Measurements from ENCODE around the gene PDE4B.
"Not testable (repeated sequence)": the region's sequence is repeated elsewhere in the genome, so short reads cannot be mapped to it uniquely, and the experiment has no call there.

Gene PDE4B

DNA sequence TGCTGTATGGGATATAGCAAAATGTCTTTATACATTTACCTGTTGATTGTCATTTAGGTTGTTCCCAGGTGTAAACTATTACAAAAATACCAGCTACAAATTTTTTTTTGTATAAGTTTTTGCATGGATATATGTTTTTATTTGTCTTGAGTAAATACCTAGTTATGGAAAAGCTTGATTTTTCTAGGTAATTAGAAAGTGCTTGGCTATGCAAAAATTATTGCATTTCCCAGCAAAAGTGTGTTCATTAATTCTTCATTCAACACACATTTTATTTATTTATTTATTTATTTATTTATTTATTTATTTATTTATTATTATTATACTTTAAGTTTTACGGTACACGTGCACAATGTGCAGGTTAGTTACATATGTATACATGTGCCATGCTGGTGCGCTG lies 22.1 kb downstream of the PDE4B start:
- no peak for DNase-seq

DNA sequence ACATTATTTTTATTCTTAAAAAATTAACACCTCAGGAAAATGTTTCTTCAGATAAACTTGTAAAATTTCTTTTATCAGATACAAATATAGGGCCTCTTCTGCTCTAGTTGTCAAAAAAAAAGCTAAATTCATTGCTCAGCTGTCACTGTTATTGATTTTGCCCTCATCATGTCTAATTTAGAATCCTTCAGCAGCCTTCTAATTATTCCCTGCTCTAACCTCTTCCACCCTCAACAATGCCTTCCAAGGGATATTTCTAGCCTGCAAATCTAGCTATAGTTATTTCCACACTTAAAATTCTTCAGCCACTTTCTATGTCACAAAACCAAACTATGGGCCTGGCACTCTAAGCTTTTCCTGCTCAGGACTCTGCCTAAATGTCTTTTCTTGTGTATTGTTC lies 25.2 kb downstream of the PDE4B start:
- no peak for DNase-seq

DNA sequence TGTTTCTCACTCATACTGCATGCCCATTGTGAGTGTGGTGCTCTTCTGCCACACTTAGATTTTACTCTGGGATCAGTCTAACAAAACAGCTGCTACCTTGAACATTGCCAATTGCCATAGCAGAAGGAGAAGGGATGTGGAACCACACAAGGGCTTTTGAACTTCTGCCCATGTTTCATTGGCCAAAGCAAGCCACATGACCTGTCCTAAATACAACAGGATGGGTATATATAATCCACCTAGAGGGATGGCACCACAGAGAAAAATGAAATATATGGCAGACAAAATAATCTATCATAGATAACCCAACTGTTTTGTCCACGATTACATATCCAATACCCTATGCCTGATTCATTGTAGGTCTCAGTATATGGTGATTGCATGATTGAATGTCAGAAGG lies 26.3 kb downstream of the PDE4B start:
- DNase-seq: no peak

DNA sequence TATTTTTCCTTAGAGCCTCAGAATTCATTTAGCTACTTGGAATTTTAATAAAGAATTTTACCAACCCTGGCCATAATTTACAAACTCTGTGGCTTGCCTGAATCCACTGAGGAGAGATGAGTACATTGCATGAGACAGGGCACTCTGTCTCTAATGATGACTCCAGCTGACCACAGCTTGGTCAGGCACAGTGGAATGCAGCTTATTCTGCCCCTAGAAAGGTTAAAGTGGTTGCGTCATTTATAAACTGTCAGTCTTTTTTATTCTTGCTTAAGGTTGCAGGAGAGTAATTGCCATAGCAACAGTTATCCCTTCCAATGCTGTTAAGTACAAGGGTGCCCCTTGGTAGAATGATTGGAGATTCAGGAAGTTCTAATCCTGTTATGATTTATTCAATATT lies 28.3 kb downstream of the PDE4B start:
- no peak for DNase-seq

DNA sequence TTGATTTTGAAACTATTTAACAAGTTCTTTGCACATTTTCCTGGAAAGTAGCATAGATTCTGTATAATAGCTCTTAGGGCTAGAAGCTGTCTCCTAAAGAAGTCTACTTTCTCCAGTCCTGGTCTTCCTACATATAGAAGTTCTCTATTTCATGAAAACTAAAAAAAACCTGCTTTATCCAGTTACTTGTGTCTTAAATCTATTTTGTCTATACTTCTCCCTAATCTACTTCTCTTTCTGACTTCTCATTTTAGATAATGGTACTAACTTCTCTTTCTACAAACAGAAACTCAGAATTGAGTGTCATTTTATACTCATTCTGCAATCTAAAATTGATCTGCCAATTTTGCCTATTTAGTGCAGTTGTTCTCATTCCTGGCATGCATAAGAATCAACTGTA lies 28.7 kb downstream of the PDE4B start:
- DNase-seq: no peak

DNA sequence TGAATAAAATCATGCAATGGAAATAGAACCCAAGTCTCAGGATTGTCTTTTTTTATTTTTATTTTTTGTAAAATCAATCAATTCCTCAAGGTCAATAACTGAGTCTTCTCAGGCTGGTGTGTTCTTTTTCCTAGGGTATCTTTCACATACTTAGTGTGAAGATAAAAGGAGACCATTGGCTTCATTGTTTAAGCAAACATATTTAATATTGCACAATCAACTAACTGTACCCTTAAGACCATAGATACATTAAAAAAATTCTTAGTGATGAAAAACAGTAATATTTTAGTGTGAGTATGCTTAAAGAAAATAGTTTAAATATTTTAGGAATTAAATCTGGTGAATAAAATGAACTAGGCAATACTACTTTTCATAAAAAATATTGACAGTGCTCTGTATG lies 31.4 kb downstream of the PDE4B start:
- DNase-seq: no peak

DNA sequence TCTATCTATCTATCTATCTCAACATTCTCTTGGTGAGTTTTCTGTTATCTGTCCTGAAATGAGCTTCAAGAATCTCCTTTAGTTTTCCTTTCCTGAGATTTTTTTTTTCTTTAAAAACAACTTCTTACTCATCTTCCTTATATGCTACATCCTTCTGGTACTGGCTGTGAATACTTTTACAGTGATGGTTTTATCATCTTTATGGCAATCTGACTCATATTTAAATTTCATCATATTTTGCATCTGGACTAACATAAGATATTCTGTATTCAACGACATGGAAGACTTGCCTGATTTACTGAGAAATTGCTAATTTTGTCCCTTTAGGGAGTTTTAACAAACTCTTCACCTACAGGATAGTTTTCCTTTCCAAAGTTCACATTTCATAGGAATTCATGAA lies 33.0 kb downstream of the PDE4B start:
- DNase-seq: no peak

DNA sequence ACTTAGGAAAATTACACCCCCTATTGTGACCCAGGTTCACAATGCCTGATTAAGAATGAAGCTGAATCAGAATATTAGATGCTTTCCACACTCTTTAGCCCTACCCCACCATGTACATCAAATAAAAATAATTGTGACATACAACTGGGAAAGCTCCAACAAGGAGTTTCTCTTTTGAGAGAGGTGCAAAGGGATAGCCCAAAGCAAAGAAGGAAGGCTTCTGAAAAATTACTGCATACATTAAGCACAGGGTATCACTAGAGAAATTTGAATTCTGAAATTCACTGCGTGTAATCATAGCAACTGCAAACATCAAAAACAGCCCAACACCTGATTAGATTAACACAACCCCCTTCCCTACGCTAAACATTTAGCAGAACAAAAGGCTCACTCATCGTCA lies 34.1 kb downstream of the PDE4B start:
- no peak for DNase-seq

DNA sequence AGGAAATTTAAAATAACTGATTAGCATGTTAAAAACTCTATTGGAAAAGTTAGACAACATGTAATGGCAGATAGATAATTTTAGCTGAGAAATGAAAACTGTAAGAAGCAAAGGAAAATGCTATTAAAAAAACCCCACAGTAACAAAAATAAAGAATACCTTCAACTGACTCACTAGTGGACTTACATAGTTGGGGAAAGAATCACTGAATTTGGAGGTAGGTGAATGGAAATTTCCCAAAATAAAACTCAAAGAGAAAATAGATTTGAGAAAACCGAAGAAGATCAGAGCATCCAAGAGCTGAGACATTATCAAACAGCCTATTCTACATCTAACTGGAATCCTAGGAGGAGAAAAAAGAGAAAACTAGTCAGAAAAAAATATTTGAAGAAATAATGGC lies 34.7 kb downstream of the PDE4B start:
- no peak for DNase-seq

DNA sequence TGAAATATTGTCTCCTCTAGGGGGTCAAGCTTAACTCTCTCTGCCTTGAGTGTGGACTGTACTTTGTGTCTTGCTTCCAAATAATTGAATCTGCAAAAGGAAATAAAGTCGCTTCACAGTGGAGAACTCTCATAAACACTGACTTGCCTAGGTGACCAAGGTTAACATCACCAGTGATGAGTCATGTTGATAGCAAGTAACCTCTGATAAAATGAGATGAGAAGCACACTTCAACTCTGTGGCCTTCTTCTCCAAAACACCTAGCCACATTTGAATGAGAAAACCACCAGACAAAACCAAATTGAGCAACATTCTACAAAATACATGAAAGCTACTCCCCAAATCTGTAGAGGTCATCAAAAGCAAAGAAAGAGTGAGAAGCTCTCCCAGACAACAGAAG lies 37.6 kb downstream of the PDE4B start:
- DNase-seq: no peak

DNA sequence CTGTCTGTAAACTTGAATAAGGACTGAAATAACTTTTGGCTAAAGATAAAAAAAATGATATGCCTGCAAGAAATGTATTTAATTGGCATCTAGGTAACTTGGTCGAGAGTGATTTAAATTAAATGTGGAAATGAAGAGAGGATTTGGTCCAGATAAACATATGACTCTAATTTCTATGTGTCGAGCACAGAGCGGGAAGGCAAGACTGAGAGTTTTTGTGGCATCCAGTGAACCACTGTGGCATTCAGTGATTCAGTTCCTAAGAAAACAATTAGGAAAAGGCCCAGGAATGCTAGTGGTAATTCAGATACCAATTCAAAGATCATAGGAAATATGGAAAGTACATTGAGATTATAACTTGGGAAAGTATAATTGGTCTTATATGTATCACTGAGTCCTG lies 39.6 kb downstream of the PDE4B start:
- no peak for DNase-seq

DNA sequence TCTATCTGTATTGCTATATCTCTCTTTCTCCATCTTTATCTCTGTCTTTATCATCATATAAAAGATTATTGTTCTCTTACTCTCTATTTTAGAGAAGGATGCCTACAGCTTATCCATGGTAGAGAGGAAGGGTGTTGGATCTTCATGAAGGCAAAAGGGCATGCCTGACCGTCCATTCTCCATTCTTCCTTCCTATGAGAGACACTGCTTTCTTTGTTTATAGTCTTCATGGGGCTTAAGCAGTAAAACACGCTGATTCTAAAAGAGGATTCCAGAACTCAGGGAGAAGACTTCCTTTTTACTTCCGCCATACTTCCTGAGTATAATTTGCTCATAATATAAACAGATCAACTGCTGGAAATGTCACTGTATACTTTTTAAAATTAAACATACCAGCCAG lies 44.0 kb downstream of the PDE4B start:
- DNase-seq: no peak

DNA sequence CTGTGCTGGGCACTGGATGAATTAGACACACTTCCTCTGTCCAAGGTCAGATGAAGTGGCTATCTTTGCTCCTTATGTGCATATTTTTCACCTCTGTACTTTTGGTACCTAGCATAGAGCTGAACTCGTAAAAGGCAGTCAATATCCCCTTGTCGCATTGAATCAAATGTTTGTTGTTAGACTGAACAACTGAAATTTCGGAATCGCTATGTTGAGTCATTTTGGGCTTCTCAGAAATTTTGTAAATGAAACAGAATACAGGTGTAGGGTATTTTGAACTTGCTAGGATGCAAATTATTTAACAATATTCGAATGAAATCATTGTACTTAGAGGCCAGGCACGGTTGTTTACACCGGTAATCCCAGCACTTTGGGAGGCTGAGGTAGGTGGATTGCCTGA lies 48.0 kb downstream of the PDE4B start:
- no peak for DNase-seq

DNA sequence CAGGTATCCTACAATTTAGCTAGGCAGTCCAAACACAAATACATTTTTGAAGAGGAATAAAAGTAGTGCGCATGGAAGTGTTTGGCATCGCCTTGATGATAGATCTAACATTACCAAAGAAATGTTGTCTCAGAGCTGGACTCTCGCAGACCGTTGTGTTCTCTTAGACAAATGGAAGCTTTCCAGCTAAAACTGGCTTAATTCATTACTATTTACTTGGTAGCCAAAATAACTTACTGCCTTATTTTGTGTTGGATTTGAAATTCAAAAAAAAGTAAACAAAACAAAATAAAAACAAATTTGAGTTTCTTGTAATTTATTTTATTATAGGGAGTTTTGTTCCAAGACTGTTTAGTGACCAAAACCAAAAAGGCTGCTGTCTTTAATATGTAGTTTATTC lies 51.6 kb downstream of the PDE4B start:
- no peak for DNase-seq

DNA sequence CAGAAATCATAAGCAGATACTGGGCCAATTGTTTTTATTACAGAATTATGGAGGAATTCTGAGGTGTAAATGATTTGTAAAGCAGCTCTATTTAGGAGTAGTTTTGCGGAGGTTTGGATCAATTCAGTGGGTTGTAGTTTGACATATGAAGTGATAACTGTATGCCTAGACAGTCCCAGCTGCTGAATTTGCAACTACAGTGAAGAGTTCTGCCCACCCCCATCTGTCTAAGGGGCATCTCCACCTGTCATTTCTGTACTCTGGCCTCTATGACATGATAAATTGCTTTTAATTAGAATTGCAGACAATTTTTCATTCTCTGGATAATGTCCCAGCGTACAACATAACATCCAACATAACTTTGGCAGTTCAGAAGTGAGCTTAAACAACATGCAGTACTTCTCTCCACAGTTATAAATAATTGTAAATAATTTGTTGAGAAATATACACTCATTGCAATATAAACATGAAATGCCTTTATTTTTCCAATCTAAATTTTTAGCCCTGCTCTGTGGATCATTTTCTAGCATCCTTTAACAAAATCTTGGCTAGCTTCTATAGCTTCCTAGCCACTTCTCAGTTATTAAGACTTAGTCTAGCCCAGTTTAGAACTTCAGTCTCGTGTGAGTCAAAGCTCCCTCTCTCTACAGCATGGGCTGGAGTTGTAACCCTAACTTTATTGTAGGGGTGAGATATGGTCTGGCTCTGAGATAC lies 52.3 kb downstream of the PDE4B start:
- no peak for DNase-seq

DNA sequence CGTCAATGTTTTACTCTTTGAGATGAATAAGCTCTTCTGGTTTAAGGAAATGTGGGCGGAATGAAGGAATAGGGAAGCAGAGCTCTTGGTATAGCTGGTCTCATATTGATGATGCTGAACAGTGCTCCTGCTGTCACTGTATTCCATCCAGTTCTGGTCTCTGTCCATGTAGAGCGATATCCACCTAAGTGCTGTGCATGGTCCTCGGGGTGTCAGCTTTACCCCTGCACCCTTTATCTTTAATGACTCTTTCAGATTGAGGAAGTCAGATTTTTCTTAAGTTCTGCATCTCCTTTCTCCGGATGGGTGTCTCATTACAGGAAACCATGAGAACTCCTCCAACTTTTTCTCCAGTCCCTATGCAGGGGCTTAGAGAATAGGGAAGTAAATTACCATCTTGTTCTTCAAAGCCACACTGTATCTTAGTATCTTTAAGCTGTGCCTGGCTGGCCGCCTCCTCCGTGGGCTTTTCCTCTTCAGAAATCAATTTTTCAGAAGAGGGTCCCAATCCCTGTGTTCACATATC lies 52.9 kb downstream of the PDE4B start:
- no peak for DNase-seq

DNA sequence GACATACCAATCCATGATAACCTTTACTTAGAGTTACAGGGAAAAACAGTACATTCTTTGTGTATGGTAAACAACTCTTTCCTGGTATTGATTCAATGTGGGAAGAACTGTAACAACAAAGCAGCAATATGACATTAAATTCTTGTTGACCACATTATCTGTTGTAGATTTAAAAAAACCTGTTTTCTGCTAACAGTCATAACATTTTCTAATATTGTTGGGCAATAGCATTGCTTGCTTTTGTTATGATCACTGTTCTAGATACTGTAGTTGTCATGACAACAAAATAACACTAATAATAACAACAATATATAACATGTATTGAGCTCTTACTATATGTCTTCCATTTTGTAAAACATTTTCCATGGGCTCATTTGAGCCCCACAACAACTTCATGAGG lies 54.2 kb downstream of the PDE4B start:
- DNase-seq: no peak

DNA sequence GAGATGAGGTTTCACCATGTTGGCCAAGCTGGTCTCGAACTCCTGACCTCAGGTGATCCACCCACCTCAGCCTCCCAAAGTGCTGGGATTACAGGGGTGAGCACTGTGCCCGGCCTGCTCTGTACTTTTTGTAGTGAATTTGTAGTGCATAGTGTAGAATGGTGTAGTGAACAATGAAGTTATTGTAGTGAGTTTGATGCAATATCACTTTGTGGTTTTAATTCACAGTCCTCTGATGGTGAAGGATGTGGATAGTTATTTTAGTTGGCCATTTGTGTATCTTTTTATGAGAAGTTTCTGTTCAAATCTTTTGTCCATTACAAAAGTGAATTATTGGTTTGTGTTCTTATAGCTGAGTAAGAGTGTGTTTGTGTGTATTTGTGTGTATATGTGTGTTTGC lies 57.6 kb downstream of the PDE4B start:
- no peak for DNase-seq

DNA sequence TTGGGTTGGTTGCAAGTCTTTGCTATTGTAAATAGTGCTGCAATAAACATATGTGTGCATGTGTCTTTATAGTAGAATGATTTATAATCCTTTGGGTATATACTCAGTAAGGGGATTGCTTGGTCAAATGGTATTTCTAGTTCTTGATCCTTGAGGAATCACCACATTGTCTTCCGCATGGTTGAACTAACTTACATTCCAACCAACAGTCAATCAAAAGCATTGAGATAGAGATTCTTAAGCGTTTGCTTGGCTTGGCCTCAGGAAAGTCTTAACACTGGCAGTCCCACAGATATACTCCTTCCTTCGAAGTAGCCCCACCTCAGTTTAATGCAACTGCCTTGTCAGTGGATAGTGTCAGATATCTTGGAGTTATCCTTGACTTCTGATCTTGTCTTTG lies 63.9 kb downstream of the PDE4B start:
- not testable (repeated sequence) for DNase-seq

DNA sequence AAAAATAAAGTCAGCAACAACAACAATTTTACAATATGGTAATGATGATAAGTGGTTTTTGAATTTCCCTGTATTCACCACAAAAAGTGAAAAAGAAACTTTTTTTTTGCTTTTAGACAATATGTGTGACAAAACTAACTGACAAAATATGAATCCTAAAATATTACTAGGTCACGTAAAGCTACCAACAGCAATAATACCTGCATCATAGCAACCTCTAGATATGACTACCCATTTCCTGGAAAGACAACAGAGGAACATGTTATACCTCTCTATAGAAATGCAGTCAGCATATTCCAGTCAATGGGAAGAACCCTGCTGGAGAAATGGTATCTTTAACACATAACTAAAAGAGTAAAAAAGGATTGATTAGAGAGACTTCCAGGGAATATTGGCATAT lies 73.7 kb downstream of the PDE4B start:
- no peak for DNase-seq

DNA sequence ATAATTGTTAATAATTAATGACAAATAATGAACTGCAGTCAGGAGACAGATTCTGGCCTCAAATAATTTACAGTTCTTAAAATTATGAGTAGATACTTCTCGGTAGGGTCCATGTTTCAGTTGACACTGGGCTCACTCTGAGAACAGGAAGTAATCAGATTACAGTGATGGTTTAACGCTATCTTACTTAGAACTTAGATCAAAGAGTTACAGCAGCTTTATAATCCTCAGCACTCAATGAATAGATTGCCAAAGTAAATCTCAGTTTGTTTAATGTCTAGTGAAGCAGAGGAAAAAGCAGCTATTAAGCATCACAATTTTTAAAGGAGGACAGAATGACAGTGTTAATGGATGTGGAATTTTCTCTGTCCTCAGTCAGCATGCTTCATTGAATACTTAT lies 79.6 kb downstream of the PDE4B start:
- DNase-seq: no peak

DNA sequence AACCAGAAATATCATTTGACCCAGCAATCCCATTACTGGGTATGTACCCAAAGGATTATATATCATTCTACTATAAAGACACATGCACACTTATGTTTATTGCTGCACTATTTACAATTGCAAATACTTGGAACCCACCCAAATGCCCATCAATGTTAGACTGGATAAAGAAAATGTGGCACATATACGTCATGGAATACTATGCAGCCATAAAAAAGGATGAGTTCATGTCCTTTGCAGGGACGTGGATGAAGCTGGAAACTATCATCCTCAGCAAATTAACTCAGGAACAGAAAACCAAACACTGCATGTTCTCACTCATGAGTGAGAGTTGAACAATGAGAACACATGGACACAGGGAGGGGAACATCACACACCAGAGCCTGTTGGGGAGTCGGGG lies 85.6 kb downstream of the PDE4B start:
- DNase-seq: not testable (repeated sequence)

DNA sequence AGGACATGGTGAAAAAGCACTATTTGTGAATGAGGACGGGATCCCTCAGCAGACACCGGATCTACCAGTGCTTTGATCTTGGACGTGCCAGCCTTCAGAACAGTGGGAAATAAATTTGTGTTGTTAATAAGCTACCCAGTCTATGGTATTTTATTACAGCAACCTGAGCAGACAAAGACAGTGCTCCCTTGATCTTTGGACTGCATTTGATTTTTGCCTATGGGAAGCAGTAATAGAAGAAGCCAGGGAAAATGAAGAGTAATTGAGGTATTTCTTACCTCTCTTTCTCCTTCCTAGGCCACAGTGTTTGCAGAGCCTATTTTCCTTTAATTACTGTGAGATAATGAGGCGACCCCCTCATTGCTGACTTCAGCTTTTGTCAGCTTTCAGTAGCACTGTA lies 87.9 kb downstream of the PDE4B start:
- no peak for DNase-seq

DNA sequence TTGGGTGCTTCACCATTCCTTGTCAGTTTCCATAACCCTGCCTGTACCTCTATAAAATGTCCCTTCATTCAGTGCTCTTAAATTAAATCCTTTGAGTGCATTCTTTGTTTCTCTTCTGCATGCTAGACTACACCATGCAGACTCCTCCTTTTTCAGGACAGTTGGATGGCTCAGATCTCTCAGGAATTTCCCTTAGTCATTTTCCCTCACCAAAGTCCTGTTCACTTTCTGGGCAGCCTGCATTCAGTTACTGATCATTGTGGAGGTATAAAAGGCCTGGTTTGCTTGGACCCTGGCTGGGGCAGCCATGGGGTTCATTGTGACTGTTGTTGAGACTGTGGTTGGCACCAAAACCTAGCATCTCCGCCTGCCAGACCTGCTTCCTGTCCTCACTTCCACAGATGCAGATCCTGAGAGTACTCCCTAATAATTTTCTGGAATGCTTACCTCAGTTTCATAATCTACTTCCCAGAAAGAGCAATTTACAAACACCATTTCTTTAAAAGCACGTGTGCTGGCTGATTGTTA lies 88.4 kb downstream of the PDE4B start:
- DNase-seq: no peak

DNA sequence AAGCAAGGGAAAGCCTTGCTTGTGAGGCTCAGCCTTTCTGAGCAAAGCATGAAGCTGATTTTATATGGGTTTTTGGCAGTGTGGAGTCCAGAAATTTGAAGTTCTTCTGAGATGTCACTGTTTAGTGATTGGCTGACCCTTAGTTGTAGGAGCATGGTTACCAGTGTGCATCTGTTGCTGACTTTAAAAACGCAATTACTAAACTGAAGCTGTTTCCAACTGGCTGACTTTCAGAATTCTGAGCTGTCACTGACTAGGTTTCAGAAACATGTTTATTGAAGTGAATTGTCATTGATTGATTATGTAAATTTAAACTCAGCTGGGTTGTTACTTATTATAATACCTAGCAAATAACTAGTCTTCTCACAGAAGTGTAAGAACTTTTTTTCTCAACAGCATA lies 89.4 kb downstream of the PDE4B start:
- no peak for DNase-seq

Data from right kidney (tissue), 1 donor.